ENCODE data around the gene ELAVL3. TPM values are rescaled to one million over a fixed set of nuclear protein-coding genes. Genes with fewer than 3 reads are reported as not detected.
A peak's percentile ranks its signal among the peaks of the same experiment; 100 is the strongest.
"Not testable (repeated sequence)": the region's sequence is repeated elsewhere in the genome, so short reads cannot be mapped to it uniquely, and the experiment has no call there.

ELAVL3 gene
- total RNA-seq, 1 experiment from 2014 or later, result not detected

DNA sequence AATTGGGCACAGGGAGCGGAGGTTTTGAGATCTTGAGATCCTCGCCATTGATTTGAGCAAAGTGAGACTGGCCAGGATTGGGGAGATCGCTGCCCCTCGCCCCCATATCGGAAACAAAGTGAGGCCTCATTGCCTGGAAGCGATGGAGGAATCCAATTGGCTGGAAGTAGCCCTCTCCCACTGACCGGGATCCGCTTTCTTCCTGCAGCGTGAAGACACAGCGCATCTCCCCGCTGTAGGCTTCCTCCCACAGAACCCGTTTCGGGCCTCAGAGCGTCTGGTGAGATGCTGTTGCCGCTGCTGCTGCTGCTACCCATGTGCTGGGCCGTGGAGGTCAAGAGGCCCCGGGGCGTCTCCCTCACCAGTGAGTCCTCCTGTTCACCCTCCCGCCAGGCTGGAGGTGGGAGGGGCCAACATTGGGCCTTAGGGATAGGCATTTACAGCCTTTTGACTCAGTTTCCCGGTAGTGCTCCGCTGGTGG is 45.0 kb downstream of the ELAVL3 start:
- peak; percentile 38 for DNase-seq (ENCODE audit: low read depth)

DNA sequence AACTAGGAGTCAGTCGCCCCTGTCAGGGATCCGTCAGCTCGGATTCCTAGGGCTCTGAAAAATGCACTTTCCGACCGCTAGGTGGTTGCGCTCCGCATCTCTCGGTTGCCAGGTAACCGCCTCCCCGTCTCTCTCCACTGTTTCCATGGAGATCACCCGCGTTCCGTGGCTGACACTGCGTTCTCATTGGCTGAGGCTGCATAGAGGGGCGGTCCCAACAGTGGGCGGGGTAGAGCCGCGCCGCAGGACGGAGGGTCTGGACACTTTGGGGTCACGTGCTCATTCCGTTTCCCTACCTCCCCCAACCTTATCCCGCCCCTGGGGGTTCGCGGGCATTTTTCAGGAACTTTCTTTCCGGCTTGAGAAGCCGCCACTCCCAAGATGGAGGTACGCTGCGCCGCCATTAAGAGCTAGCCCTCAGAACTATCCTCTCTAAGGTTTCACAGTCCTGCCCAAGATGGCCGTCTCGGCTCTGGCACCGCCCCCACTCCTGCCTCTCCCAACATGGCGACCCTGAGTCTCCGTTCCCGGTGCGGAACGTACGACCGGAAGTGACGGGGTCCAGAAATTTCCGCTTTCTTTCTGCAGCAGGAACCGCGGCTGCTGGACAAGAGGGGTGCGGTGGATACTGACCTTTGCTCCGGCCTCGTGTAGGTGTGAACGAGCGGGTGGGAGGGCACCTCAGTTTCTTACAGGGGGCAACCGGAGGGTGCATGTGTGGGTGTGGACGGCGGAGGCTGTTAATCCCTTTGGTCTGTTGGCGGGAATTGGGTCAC is 45.6 kb downstream of the ELAVL3 start, which contains the start of the genes ODAD3 and PRKCSH:
ODAD3 (minus strand) TSS at position 65 of the 776 bp plus-strand sequence. CDS start 105 bp downstream, outside the sequence.
PRKCSH (plus strand) TSS at position 579 of the 776 bp plus-strand sequence. CDS start 483 bp downstream, outside the sequence.
- DNase-seq (ENCODE audit: low read depth), result peak; percentile 100

GRCh38 chr19:11434703-11435056 is 46.2 kb downstream of the ELAVL3 start:
- no peak for DNase-seq (ENCODE audit: low read depth)

GRCh38 chr19:11433526-11433925 is 47.3 kb downstream of the ELAVL3 start:
- DNase-seq (ENCODE audit: low read depth), result not testable (repeated sequence)

- DNase-seq (ENCODE audit: low read depth), result no peak
Measured at GRCh38 chr19:11426656-11427055, 54.2 kb downstream of the ELAVL3 start.

GRCh38 chr19:11425719-11426457 is 55.0 kb downstream of the ELAVL3 start:
- no peak for DNase-seq (ENCODE audit: low read depth)

DNA sequence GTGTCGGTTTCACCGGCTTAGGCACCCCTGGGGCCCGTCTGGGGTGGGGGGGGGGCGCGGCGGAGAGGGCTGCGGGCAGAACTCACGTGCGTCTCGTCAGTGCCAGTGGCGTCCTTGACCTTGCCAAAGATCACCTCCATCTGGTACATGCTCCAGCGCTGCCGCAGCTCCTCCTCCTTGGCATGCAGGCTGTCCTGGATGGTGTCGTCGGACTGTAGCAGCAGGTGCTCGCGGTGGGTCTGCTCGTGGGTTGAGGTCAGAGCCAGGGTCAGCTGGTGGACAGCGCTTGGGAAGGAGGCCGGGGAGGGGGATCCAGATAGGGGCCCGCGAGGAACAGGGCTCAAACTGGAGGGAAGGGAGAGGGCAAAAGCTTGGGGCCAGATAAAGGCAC is 57.1 kb downstream of the ELAVL3 start:
- DNase-seq (ENCODE audit: low read depth), result no peak

DNA sequence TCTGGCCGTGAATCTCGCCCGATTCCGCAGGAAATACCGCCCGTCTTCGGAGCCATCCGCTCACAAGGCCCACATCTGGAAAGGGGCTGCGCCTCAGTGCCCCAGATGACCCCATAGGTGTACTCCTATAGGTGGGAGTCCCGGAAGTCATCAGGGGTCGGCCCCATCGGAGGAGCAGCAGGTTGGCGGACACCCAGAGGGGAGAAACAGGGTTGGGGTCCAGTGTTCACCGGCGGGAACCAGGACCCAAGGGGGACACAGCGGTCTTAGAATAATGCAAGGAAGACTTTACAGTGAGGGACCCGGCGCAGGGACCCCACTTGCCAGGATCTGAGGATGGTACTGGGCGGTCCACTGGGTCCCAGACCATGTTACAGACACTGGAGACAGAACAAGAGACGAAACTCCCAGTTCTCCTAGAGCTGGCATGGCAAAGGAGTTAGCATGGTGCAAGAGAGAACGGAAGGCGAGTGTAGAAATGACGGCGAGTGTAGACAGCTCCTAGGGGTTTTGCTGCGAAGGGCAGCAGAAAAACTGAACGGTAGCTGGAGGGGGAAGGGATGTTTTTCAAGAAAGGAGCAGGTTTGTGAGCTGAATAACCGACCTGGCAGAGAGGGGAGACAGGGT is 57.6 kb downstream of the ELAVL3 start:
- DNase-seq (ENCODE audit: low read depth), result no peak

DNA sequence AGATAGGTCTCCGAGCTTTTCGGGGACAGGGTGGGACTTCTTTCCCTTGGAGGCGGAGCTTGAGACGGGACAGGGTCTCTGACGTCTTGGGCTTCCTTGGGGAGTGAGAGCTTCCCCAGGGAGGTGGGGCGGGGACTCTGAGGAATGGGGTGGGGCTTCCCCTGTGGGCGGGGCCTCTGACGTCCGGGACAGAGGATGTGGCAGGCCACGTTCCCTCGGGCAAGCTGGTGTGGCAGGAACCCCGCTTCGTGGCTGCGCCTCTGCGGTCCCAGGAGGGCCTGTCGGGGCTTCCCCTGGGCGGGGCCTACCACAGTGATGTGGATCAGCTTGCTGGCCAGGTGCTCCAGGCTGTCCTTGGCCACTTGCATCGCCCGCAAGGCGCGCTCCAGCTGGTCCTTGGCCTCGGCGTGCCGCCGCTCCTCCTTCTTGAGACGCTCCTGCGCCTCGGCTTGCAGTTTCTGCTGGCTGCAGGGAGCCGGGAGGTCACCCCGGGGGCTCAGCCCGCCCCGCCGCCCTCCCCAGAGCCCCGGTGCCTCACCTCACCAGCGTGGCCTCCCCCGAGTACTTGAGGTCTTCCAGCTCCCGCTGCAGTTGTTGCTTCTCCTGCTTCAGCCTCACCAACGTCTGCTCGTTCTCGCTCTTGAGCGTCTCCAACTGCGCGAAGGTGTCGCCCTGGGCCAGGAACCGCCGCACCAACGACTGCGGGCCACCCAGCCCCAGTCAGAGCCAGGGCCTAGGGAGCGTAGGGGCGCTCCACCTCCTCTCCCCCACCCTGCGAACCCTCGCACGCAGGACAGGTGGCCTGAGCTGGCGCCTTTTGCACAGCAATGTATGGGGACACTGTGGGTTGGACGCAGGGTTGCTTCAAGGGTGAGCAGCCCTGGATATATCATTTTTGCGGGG is 58.4 kb downstream of the ELAVL3 start:
- DNase-seq (ENCODE audit: low read depth), result no peak

DNA sequence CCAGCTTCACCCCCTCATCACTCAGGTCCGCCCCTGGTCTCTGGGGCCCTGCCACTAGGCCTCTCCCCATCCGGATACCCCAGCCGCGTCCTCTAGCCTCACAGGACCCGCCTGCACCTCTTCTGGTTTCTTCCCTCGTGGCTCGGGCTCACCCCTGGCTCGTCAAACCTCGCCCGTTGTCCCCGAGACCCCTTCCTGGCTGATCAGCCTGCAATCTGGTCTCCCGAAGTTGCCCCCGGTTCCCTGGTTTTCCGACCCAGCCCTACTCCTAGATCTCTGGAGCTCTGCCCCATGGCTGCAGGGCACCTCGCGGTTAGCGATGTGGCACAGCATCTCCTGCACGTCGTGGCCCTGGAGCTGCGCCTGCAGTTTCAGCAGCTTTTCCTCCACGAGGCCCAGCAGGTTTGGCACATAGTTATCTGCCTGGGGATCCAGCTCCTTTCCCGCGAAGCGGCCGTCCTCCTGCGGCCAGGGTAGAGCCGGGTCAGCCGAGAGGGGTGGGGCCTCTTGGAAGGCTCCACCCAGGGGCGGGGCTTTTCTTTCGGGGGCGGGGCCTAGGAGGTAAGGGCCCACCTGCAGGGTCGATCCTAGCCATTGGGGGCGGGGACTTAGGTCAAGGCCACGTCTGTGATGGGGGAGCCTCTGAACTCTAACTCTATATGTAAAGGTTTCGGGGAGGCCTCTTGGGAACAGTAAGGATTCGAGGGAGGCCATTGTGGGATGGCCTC is 59.3 kb downstream of the ELAVL3 start:
- peak; percentile 20 for DNase-seq (ENCODE audit: low read depth)

- DNase-seq (ENCODE audit: low read depth), result peak; percentile 51
Measured at GRCh38 chr19:11420429-11421370, 60.1 kb downstream of the ELAVL3 start.

GRCh38 chr19:11418549-11419506 is 62.0 kb downstream of the ELAVL3 start, which contains the start of gene RGL3:
RGL3 (minus strand) TSS chr19:11419314; CDS start chr19:11419278, 36 bp downstream.
- DNase-seq (ENCODE audit: low read depth), result peak; percentile 49

GRCh38 chr19:11418094-11418548 is 62.7 kb downstream of the ELAVL3 start:
- DNase-seq (ENCODE audit: low read depth), result no peak

DNA sequence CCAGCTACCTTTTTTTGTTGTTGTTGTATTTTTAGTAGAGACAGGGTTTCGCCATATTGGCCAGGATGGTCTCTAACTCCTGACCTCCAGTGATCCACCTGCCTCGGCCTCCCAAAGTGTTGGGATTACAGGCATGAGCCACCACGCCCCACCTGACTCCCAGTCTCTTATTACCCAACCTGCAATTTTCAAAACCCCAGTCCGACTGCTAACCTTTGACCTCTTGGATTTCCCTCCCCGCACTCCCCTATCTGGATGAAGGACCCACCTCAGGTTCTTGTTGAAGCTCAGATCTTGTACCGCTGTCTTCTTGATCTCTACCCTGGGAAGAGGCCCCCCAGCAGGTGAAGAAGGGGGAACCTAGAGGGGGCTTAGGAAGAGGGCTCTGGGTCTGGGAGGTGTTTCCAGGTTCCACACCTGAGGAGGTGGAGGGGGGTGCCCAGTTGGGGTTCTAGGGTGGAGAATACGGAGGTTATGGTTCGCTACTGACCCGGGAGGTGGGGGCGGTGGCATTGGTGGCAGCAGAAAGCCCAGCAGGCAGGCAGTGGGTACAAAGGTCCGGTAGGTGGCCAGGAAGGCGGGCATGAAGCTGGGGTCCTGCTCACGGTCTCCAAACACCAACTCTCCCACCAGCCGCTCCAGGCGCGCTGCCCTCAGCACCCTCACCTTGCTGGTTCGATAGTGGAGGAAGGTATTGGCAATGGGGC is 64.3 kb downstream of the ELAVL3 start:
- DNase-seq (ENCODE audit: low read depth), result no peak

DNA sequence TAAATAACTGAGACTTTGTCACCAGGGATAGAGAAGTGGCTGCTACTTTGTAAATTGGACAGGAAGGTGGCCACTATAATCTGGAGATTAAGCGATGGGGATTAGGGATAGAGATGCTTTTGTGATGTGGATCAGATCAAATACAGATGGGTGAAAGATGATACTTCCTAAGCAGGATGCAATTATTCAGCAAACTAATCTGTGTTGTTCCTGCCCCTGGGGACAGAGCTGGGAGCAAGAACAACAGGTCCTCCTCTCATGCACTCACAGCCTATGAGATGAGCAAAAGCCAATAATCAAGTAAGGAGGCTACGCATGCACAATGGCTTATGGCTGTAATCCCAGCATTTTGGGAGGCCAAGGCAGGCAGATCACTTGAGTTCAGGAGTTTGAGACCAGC is 66.3 kb downstream of the ELAVL3 start:
- DNase-seq (ENCODE audit: low read depth), result no peak

DNA sequence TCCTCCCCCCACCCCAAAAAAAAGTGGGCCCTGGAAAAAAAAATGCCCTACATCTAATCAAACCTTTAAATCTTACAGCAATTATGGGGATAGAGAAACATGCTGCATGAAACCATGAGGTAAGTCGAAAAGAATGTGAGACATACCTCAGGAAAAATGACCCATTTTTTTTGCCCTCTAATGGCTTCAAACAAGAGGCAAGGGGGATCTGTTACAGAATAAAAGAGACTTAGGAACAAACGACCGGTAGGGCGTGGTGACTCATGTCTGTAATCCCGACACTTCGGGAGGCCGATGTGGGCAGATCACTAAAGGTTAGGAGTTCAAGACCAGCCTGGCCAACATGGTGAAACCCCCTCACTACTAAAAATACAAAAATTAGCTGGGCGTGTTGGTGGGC is 70.2 kb downstream of the ELAVL3 start:
- DNase-seq (ENCODE audit: low read depth), result peak; percentile 82

DNA sequence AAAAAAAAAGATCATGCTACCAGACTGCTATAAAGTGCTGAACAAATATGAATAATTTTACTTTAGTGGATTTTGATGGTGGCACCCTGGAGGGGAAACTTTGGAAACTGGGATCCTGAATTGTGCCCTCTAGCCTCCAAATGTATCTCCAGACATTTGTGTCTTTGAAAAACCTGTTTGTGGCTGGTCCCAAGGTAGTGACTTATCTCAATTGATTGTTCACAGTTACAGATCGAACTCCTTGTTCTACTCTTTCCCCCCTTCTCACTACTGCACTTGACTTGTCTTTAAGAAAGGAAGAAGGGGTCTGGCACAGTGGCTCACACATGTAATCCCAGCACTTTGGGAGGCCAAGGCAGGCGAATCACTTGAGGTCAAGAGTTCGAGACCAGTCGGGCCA is 72.3 kb downstream of the ELAVL3 start:
- DNase-seq (ENCODE audit: low read depth), result no peak
